ENCODE data around the gene HOXB6.
A peak's percentile ranks its signal among the peaks of the same experiment; 100 is the strongest.

Gene HOXB6

GRCh38 chr17:48604770-48605329 is at the start of gene HOXB6:
Gene HOXB6, minus strand, starts transcription at chr17:48604986. Its CDS starts 6,836 bp downstream, at chr17:48598150.
- DNase-seq (ENCODE audit: low read depth in 2 of 2), result no peak

GRCh38 chr17:48649741-48650140 is 45.0 kb upstream of the HOXB6 start:
- DNase-seq (ENCODE audit: low read depth in 2 of 2), result no peak

GRCh38 chr17:48647963-48648245 is 43.1 kb upstream of the HOXB6 start:
- no peak for DNase-seq (ENCODE audit: low read depth in 2 of 2)

- DNase-seq (ENCODE audit: low read depth in 2 of 2), result no peak
Observed at GRCh38 chr17:48647103-48647962, 42.5 kb upstream of the HOXB6 start.

- no peak for DNase-seq (ENCODE audit: low read depth in 2 of 2)
Observed at GRCh38 chr17:48646183-48647102, 41.7 kb upstream of the HOXB6 start.

- no peak for DNase-seq (ENCODE audit: low read depth in 2 of 2)
Observed at GRCh38 chr17:48645639-48646182, 40.9 kb upstream of the HOXB6 start.

GRCh38 chr17:48644910-48645557 is 40.2 kb upstream of the HOXB6 start:
- DNase-seq (ENCODE audit: low read depth in 2 of 2), result no peak

- no peak for DNase-seq (ENCODE audit: low read depth in 2 of 2)
Observed at GRCh38 chr17:48644159-48644558, 39.4 kb upstream of the HOXB6 start.

GRCh38 chr17:48643697-48644012 is 38.9 kb upstream of the HOXB6 start:
- DNase-seq (ENCODE audit: low read depth in 2 of 2), result no peak

GRCh38 chr17:48642843-48643696 is 38.3 kb upstream of the HOXB6 start:
- no peak for DNase-seq (ENCODE audit: low read depth in 2 of 2)

- DNase-seq (ENCODE audit: low read depth in 2 of 2), result no peak
Observed at GRCh38 chr17:48642059-48642842, 37.5 kb upstream of the HOXB6 start.

GRCh38 chr17:48641541-48642058 is 36.8 kb upstream of the HOXB6 start:
- no peak for DNase-seq (ENCODE audit: low read depth in 2 of 2)

- DNase-seq (ENCODE audit: low read depth in 2 of 2), result no peak
Observed at GRCh38 chr17:48640858-48641180, 36.0 kb upstream of the HOXB6 start.

GRCh38 chr17:48639982-48640857 is 35.4 kb upstream of the HOXB6 start:
- DNase-seq (ENCODE audit: low read depth in 2 of 2), result no peak

GRCh38 chr17:48639136-48639535 is 34.4 kb upstream of the HOXB6 start:
- no peak for DNase-seq (ENCODE audit: low read depth in 2 of 2)

GRCh38 chr17:48637323-48638260 is 32.8 kb upstream of the HOXB6 start:
- DNase-seq (ENCODE audit: low read depth in 2 of 2), result no peak

GRCh38 chr17:48636177-48637018 is 31.6 kb upstream of the HOXB6 start:
- DNase-seq (ENCODE audit: low read depth in 2 of 2), result peak; percentile 78 to 87

Data from stimulated activated CD8-positive, alpha-beta memory T cell treated with anti-CD3 and anti-CD28 coated beads, Interleukin-2, amount 100 ng/mL, for 48 hours (primary cell).